SK-N-SH (cell line): ENCODE measurements around the gene AFAP1L2.

Experiments used
- CHD2 ChIP-seq: fragments of 150-350 bp; IDR thresholded peaks from 2 replicates; pipeline ENCODE4 v1.6.1; 2018; ENCODE audit warnings: low read length; ENCODE audit not compliant: partially characterized antibody
- CTCF ChIP-seq: fragments of 200-600 bp; sonication (generic); IDR thresholded peaks from 2 replicates; pipeline ENCODE4 v1.6.1; 2017; ENCODE audit warnings: antibody characterized with exemption, mild to moderate bottlenecking, moderate library complexity
- MXI1 ChIP-seq: IDR thresholded peaks from 2 replicates; pipeline ENCODE4 v1.6.1; 2012; ENCODE audit warnings: mild to moderate bottlenecking, low read depth, low read length, improper control_type of control experiment

GRCh38 chr10:114308531-114309363 is 95.6 kb downstream of the AFAP1L2 start:
- TF ChIP-seq MXI1 = no peak
- TF ChIP-seq CHD2 = no peak
- no peak for TF ChIP-seq CTCF
